Measurements from ENCODE around the gene DYNLT2B.

Gene DYNLT2B

GRCh38 chr3:196327405-196327804 lies 9.4 kb upstream of the DYNLT2B start:
- no peak for TF ChIP-seq POLR2AphosphoS5 (IDR thresholded peaks at IDR 0.05; ENCODE audit: low read depth)
- no peak for TF ChIP-seq GABPA (IDR thresholded peaks at IDR 0.05; ENCODE audit: low read depth)
- TF ChIP-seq CTCF (IDR thresholded peaks at IDR 0.05; ENCODE audit: insufficient read depth, low read length) = no peak
- no peak for TF ChIP-seq REST (IDR thresholded peaks at IDR 0.05; ENCODE audit: insufficient replicate concordance, low read depth)
- no peak for TF ChIP-seq SPI1 (IDR thresholded peaks at IDR 0.05; ENCODE audit: borderline replicate concordance, low read depth)
- no peaks in the 10 kb centered on the region for H3K27me3 ChIP-seq (ENCODE audit: insufficient read depth, poor library complexity, severe bottlenecking)
- H3K27ac ChIP-seq (replicated peaks) = no peak overlapping the region
- DNase-seq (ENCODE audit: low read depth in 1 of 2, low spot score in 1 of 2) = no peak
- H3K4me3 ChIP-seq (replicated peaks; ENCODE audit: insufficient read depth, low read length) = no peak overlapping the region

GRCh38 chr3:196326936-196327335 lies 8.9 kb upstream of the DYNLT2B start:
- Histone ChIP-seq H3K27ac (replicated peaks) (no peak overlapping the region), H3K4me3 (replicated peaks; ENCODE audit: insufficient read depth, low read length) (no peak overlapping the region), H3K27me3 (ENCODE audit: insufficient read depth, poor library complexity, severe bottlenecking) (no peaks in the 10 kb centered on the region)
- DNase-seq (ENCODE audit: low read depth in 1 of 2, low spot score in 1 of 2) = no peak
- TF ChIP-seq CTCF (IDR thresholded peaks at IDR 0.05; ENCODE audit: insufficient read depth, low read length) (no peak), SPI1 (IDR thresholded peaks at IDR 0.05; ENCODE audit: borderline replicate concordance, low read depth) (no peak), GABPA (IDR thresholded peaks at IDR 0.05; ENCODE audit: low read depth) (no peak), REST (IDR thresholded peaks at IDR 0.05; ENCODE audit: insufficient replicate concordance, low read depth) (no peak), POLR2AphosphoS5 (IDR thresholded peaks at IDR 0.05; ENCODE audit: low read depth) (no peak)

- no peak for DNase-seq (ENCODE audit: low read depth in 1 of 2, low spot score in 1 of 2)
- no peak overlapping the region for H3K27ac ChIP-seq (replicated peaks)
Measured at GRCh38 chr3:196323691-196324090, 5.7 kb upstream of the DYNLT2B start.

More at GRCh38 chr3:196323691-196324090, 5.7 kb upstream of the DYNLT2B start:
- TF ChIP-seq SPI1 (IDR thresholded peaks at IDR 0.05; ENCODE audit: borderline replicate concordance, low read depth) (no peak), GABPA (IDR thresholded peaks at IDR 0.05; ENCODE audit: low read depth) (no peak), REST (IDR thresholded peaks at IDR 0.05; ENCODE audit: insufficient replicate concordance, low read depth) (no peak), POLR2AphosphoS5 (IDR thresholded peaks at IDR 0.05; ENCODE audit: low read depth) (no peak), CTCF (IDR thresholded peaks at IDR 0.05; ENCODE audit: insufficient read depth, low read length) (no peak)
- H3K4me3 ChIP-seq (replicated peaks; ENCODE audit: insufficient read depth, low read length) = no peak overlapping the region
- no peaks in the 10 kb centered on the region for H3K27me3 ChIP-seq (ENCODE audit: insufficient read depth, poor library complexity, severe bottlenecking)
